ENCODE results near the gene HDAC4. TPM values are rescaled to one million over a fixed set of nuclear protein-coding genes. Genes with fewer than 3 reads are reported as not detected.
A peak's percentile ranks its signal among the peaks of the same experiment; 100 is the strongest.

The HDAC4 gene
- total and polyA plus RNA-seq, 5 donors = 7.8 to 29.1 (median 22.5) TPM

DNA sequence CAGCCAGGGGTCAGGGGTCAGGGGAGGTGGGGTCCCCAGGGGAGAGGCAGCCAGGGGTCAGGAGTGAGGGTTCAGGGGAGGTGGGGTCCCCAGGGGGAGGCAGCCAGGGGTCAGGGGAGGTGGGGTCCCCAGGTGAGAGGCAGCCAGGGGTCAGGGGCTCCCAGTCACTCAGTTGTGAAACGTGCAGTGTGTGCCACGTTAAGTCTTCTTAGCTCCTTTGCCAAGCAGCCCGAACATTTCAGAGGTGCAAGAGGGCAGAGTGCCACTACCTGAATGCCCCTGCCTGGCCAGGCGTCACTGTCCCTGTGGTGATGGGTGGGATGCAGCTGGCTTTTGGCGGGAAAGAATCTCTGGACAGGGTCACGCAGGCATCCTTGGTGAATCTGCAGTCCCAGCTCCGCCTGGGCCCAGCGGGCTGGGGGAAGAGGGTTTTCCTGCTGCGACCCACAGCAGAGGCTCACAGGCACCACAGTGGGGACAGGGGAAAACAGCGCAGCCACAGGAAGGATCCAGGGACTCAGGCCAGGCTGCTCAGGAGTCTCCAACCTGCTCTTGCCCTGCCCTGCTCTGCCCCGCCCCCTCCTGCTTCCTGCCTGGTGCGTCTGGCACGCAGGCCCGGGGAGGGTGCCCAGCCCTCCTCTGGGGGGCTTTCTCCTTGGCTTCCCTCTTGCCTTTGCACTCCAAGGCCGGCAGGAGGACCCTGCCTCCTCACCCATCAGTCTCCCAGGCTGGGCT is 364.7 kb downstream of the HDAC4 start:
- H3K4me1 ChIP-seq (ENCODE audit: control insufficient read depth, insufficient read depth, low read length) = no peaks in the 10 kb centered on the region
- H3K27me3 ChIP-seq (ENCODE audit: control insufficient read depth, insufficient read depth) = no peaks in the 10 kb centered on the region
- no peak overlapping the region for H3K4me3 ChIP-seq (ENCODE audit: low read length)
- DNase-seq (peak in 1 of 3 donors; percentile 48), ATAC-seq (no peak)
- 63% methylated on average over 15 of the region's 15 CpGs for WGBS
- no peak overlapping the region for H3K27ac ChIP-seq (ENCODE audit: low read length)
- no peaks in the 10 kb centered on the region for H3K9me3 ChIP-seq (ENCODE audit: control insufficient read depth, low read length)
- intact Hi-C loops (cut with DNase I) = loop anchor here in 3 of 4 donors (5.0 to 10.0 kb wide), 4 partner anchors 849 to 1109 kb away; partner anchors contain the start of gene OTOS (in 2 of the 3)

- H3K27ac ChIP-seq (ENCODE audit: low read length) = no peak overlapping the region
- no peaks in the 10 kb centered on the region for H3K9me3 ChIP-seq (ENCODE audit: control insufficient read depth, low read length)
- no peak overlapping the region for H3K4me3 ChIP-seq (ENCODE audit: low read length)
- DNase-seq (peak; percentile 48 to 86 (median 80)), ATAC-seq (peak; percentile 77 to 89)
- intact Hi-C loops (cut with DNase I) = loop anchor here in 3 of 4 donors (5.0 to 10.0 kb wide), 4 partner anchors 849 to 1109 kb away; partner anchors contain the start of gene OTOS (in 2 of the 3)
- no peaks in the 10 kb centered on the region for H3K27me3 ChIP-seq (ENCODE audit: control insufficient read depth, insufficient read depth)
- WGBS = 40% methylated on average over 29 of the region's 29 CpGs
- H3K4me1 ChIP-seq (ENCODE audit: control insufficient read depth, insufficient read depth, low read length) = no peaks in the 10 kb centered on the region
Measured at GRCh38 chr2:239035361-239035814, 365.4 kb downstream of the HDAC4 start.

GRCh38 chr2:239034561-239035341 is 366.1 kb downstream of the HDAC4 start:
- WGBS = 78% methylated on average over 19 of the region's 19 CpGs
- Histone ChIP-seq H3K4me3 (ENCODE audit: low read length) (no peak overlapping the region), H3K4me1 (ENCODE audit: control insufficient read depth, insufficient read depth, low read length) (no peaks in the 10 kb centered on the region), H3K27me3 (ENCODE audit: control insufficient read depth, insufficient read depth) (no peaks in the 10 kb centered on the region), H3K9me3 (ENCODE audit: control insufficient read depth, low read length) (no peaks in the 10 kb centered on the region), H3K27ac (ENCODE audit: low read length) (no peak overlapping the region)
- DNase-seq (peak in 1 of 3 donors; percentile 23), ATAC-seq (peak in 1 of 2 donors; percentile 8)
- intact Hi-C loops (cut with DNase I) = loop anchor here in 3 of 4 donors (5.0 to 10.0 kb wide), 5 partner anchors 848 to 1110 kb away; partner anchors contain the start of gene OTOS (in 2 of the 3)

DNA sequence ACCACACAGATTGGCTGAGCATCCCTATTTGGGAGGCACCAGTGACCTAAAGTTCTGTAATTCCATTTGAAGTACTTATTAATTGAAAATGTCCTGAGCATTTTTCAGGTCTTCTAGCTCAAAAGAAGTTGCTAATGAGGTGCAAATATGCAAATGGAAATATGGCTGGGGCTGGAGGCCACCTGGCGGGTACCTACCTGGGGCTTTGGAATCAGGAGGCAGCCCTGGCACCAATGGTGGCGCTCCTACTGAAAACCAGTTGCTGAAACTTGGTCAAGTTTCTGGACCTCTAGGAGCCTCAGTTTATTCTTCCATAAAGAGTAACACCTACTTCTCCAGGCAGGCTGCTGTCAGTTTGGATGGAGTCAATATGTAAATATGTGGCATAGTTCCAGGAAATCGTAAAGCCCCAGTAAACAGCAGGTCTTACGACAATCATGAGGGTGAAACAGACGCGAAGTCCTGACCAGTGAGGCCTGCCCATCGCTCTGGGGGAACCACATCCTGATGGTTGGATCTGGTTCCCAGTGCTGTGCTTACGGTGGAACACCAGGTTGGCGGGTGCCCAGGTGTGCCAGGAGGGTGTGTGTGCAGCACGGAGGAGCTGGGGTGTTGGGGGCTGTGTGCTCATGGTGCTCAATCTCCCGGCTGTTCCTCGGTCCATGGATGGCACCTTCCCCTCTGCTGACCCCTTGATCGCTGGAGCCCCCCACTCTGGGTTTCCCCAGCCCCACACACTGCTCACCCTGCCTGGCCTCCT is 366.8 kb downstream of the HDAC4 start:
- Histone ChIP-seq H3K4me3 (ENCODE audit: low read length) (no peak overlapping the region), H3K9me3 (ENCODE audit: control insufficient read depth, low read length) (no peaks in the 10 kb centered on the region), H3K27ac (ENCODE audit: low read length) (no peak overlapping the region), H3K4me1 (ENCODE audit: control insufficient read depth, insufficient read depth, low read length) (no peaks in the 10 kb centered on the region), H3K27me3 (ENCODE audit: control insufficient read depth, insufficient read depth) (no peaks in the 10 kb centered on the region)
- ATAC-seq = no peak
- 80% methylated on average over 13 of the region's 13 CpGs for WGBS
- DNase-seq = peak in 1 of 3 donors; percentile 29
- intact Hi-C loops (cut with DNase I) = loop anchor here in 3 of 4 donors (5.0 to 10.0 kb wide), 4 partner anchors 848 to 1111 kb away; partner anchors contain the start of gene OTOS (in 1 of the 3)

DNA sequence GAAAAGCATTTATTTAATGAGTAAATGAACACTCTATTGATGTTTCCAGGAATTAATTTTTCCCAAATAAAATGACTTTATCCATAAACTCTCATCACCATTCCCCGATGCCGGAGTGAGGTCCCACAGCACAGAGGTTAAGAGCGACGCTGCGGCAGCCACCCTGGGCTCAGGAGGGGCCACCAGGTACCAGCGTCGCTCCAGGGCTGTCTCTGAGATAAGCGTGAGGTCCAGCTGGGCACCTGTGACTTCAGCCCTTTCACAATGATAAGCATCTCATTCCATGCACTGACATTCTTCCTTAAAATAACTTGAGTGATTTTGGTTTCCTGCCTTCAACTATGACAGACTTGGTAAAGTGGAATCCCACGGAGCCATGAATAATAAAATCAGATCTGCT is 370.9 kb downstream of the HDAC4 start:
- WGBS = 68% methylated on average over 9 of the region's 9 CpGs
- intact Hi-C loops (cut with DNase I) = loop anchor here in 3 of 4 donors (5.0 to 10.0 kb wide), 4 partner anchors 852 to 1115 kb away; partner anchors contain the start of gene OTOS (in 1 of the 3)
- Histone ChIP-seq H3K27ac (ENCODE audit: low read length) (no peak overlapping the region), H3K4me3 (ENCODE audit: low read length) (no peak overlapping the region), H3K4me1 (ENCODE audit: control insufficient read depth, insufficient read depth, low read length) (no peaks in the 10 kb centered on the region), H3K9me3 (ENCODE audit: control insufficient read depth, low read length) (no peaks in the 10 kb centered on the region), H3K27me3 (ENCODE audit: control insufficient read depth, insufficient read depth) (no peaks in the 10 kb centered on the region)
- ATAC-seq = no peak
- DNase-seq = peak in 1 of 3 donors; percentile 15

- intact Hi-C loops (cut with DNase I) = no loop called here
- WGBS = 89% methylated on average over 5 of the region's 5 CpGs
Measured at GRCh38 chr2:239028253-239028619, 372.6 kb downstream of the HDAC4 start.

DNA sequence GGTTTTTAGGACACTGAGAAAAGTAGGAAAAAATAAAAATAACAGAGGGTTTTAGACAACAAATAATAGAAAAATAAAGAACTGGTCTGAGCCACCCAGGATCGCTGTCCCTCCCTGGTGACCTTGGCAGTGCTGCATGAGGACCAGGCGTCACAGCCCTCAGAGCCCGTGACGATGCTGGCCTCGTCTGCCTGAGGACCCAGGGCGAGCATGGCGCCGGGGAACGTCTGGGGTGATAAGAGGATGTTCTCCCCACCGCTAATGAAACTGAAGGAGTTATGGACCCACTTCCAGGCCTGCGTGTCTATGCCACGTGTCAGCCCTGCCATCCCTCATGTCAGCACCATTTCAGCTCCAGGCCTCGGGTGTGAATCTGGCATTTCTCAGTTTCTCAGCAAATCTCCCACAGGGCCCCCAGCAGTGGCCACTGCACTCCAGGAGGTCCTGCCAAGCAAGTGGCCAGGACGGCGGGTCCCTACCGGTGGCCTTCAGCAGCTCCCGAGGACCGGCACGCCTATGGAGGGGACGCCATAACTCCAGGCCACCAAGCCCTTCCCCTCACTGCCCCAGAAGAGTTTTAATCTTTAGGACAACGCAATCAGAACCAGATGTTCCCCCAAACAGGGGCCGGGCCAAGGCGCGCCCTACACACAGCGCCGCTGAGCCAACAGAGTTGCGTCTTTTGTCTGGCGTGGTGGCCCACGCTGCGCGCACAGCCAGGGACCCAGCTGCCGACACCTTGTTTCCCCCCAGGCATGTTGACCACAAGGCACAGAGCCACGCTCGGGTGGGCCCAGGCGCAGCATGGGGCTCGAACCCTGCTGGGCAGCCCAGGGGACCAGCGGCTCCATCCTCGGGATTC is 373.2 kb downstream of the HDAC4 start:
- 86% methylated on average over 38 of the region's 38 CpGs for WGBS
- no peaks in the 10 kb centered on the region for H3K4me1 ChIP-seq (ENCODE audit: control insufficient read depth, insufficient read depth, low read length)
- intact Hi-C loops (cut with DNase I) = no loop called here
- ATAC-seq (no peak), DNase-seq (peak in 2 of 3 donors; percentile 33 to 42)
- no peak overlapping the region for H3K4me3 ChIP-seq (ENCODE audit: low read length)
- no peak overlapping the region for H3K27ac ChIP-seq (ENCODE audit: low read length)
- H3K9me3 ChIP-seq (ENCODE audit: control insufficient read depth, low read length) = no peaks in the 10 kb centered on the region
- H3K27me3 ChIP-seq (ENCODE audit: control insufficient read depth, insufficient read depth) = no peaks in the 10 kb centered on the region

More at GRCh38 chr2:239028253-239028619, 372.6 kb downstream of the HDAC4 start:
- no peak overlapping the region for H3K27ac ChIP-seq (ENCODE audit: low read length)
- peak in 1 of 2 donors; percentile 33 for ATAC-seq
- no peak for DNase-seq
- no peaks in the 10 kb centered on the region for H3K4me1 ChIP-seq (ENCODE audit: control insufficient read depth, insufficient read depth, low read length)
- H3K4me3 ChIP-seq (ENCODE audit: low read length) = no peak overlapping the region
- no peaks in the 10 kb centered on the region for H3K9me3 ChIP-seq (ENCODE audit: control insufficient read depth, low read length)
- no peaks in the 10 kb centered on the region for H3K27me3 ChIP-seq (ENCODE audit: control insufficient read depth, insufficient read depth)

- WGBS = 45% methylated on average over 25 of the region's 25 CpGs
- no peaks in the 10 kb centered on the region for H3K9me3 ChIP-seq (ENCODE audit: control insufficient read depth, low read length)
- peak in 1 of 3 donors; percentile 40 for DNase-seq
- intact Hi-C loops (cut with DNase I) = no loop called here
- peak; percentile 44 to 48 for ATAC-seq
- no peak overlapping the region for H3K27ac ChIP-seq (ENCODE audit: low read length)
- no peaks in the 10 kb centered on the region for H3K27me3 ChIP-seq (ENCODE audit: control insufficient read depth, insufficient read depth)
- H3K4me3 ChIP-seq (ENCODE audit: low read length) = no peak overlapping the region
- H3K4me1 ChIP-seq (ENCODE audit: control insufficient read depth, insufficient read depth, low read length) = no peaks in the 10 kb centered on the region
Measured at GRCh38 chr2:239026711-239027361, 374.0 kb downstream of the HDAC4 start.

- no peaks in the 10 kb centered on the region for H3K27me3 ChIP-seq (ENCODE audit: control insufficient read depth, insufficient read depth)
- ATAC-seq (peak in 1 of 2 donors; percentile 13), DNase-seq (peak in 1 of 3 donors; percentile 22)
- H3K9me3 ChIP-seq (ENCODE audit: control insufficient read depth, low read length) = no peaks in the 10 kb centered on the region
- intact Hi-C loops (cut with DNase I) = no loop called here
- H3K4me1 ChIP-seq (ENCODE audit: control insufficient read depth, insufficient read depth, low read length) = no peaks in the 10 kb centered on the region
- H3K27ac ChIP-seq (ENCODE audit: low read length) = no peak overlapping the region
- WGBS = 76% methylated on average over 14 of the region's 14 CpGs
- no peak overlapping the region for H3K4me3 ChIP-seq (ENCODE audit: low read length)
Measured at GRCh38 chr2:239025951-239026461, 374.8 kb downstream of the HDAC4 start.

Data from right cardiac atrium (tissue), 5 donors.